ENCODE results near the gene AKAP13.

AKAP13 gene

GRCh38 chr15:85595804-85596536, 215.6 kb downstream of the AKAP13 start:
- no peak for DNase-seq

DNA sequence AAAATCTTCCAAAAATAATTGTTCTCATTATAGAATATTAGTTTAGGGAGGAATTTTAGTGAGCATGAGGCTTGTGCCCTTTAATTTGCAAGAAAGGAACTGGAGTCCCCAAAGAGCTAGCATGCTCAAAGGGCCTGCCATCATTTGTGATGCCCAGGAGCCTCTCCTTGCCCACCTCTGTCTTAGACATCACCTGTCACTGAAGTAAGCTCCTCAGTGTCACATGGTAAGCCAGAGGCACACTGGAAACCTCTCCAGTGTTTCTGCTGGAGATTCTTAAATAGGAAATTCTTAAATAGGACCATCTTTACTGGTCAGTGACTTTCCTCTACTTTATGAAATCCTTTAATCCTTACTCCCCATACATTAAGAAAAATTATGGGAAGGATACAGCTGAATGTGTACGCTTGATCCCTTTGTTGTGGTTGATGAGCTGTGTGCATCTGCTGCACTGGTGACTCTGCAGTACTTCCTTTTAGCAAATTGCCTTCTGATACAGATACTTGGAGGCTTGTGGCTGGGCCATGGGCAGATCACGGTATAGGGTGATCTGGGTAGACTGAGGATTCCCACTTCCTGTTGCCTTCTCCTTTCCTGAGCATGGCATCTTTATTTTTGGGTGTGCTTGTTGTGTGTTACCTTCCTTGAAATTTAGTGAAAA, 216.9 kb downstream of the AKAP13 start:
- no peak for DNase-seq

GRCh38 chr15:85598219-85598618, 217.8 kb downstream of the AKAP13 start:
- DNase-seq: no peak

DNA sequence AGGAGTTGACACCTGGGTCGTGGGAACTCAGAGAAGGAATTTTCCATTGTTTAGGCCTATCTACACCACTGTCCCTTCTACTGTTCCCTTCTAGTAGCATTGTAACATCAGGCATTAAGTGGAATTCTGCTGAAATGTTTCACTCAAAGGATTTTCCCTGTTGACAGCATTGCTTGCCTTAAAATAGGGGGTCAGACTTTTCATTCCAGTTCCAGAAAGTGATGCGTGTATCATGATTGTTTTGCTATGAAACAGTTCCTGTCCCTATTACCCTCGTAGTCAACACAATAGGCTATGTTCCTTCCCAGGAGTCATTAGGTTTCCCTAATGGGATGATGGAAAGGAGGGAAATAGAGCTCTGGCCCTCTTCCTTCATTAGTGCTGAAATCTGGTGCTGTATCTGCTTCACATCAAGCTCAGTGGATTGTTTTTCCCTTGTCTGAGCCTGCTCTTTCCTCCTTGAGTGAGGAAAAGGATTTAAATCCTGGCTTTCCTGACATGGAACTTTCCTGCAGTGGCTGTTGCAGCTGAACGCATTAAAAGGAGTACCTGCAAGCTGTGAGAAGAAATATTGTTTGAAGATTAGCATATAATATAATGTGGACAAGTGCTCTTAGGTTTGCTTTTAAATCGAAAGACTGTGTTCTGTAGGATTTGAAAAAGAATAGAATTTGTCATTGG, 218.5 kb downstream of the AKAP13 start:
- DNase-seq: no peak

DNA sequence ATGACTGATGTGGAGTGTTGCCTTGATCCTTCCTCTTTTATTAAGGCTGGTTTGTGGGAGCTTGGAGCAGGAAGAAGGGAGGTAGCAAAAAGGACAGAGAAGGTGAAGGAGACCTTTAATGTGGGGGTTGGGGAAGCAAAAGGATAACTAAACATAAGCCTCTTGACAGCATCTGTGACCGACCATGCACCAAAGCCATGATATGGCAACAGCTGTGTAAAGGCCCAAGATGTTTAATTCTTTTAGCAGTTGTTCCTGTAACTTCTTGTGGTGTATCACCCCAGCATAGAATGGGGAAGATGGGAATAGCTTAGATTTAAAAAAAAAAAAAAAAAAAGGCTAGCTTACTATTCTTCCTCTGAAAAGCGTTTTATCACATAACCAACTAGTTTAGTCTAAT, 219.6 kb downstream of the AKAP13 start:
- no peak for DNase-seq

- DNase-seq: no peak
These were observed 222.8 kb downstream of the AKAP13 start for GRCh38 chr15:85603160-85603559.

- DNase-seq: no peak
These were observed 223.3 kb downstream of the AKAP13 start for GRCh38 chr15:85603703-85604102.

GRCh38 chr15:85604194-85604593, 223.8 kb downstream of the AKAP13 start:
- no peak for DNase-seq

DNA sequence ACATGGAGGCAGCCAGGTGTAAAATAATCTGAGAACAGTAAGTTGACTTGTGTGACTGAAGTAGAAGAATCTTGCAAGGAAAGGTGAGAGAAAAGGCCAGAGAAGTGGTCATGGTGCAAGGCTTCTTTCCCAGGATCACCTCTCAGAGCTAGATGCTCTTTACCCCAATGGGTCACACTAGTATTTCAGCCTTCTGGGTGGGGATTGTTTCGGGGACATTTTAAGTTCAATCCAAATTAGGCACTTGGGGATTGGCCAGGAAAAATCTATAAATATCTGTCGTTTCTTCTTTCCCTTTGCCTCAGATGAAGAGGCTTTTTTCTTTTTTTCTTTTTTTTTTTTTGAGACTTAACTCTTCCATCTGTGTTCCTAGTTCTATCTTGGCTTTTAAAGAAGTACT, 226.3 kb downstream of the AKAP13 start:
- DNase-seq: no peak

DNA sequence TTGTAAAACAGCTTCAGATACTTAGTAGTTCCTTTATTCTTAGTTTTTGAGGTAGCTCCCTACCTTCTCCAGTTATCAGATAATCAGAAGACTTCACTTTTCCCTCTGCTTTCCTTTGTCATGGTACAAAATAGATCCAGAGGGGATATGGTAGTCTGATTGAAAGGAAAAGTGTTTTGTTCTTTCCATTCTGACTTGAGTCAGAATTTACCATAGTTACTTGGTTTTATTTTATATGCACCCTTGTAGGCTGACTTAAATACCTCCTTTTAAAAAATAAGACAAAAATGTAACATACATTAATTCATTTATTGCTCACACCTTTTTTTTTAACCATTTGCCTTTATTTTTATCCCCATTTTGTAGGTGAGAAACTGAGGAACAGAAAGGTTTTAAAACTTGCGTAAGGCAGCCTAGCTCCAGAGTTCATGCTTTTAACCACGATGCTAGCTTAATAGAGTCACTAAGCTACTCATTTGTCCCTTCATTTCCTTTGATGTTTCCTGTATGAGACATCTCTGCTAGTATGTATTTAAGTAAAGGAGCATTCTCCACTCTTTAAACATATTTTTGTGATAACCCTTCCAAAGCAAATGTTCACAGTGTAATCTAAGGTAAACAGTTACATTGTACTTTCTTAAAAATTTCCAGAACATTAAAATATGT, 226.9 kb downstream of the AKAP13 start:
- DNase-seq: no peak

DNA sequence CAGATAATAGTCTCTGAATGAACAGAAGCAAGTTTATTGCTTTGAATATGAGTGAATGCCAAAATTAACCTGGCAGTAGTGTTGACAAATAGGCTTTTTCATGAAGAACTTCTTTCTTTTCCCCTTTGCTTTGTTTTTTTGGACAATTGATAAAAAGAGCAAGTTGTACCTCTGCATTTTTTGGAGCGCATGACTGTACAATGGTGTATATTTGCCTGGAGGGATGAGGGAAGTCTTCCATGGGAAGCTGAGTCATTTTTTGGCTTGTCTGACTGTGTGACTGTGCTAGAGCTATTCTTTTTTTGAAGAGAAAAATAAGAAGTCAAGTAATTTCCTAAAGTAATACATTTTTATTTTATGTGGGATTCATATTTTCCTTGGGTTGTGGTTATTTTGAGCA, 227.4 kb downstream of the AKAP13 start:
- DNase-seq: peak in 1 of 51 donors; percentile 8

DNA sequence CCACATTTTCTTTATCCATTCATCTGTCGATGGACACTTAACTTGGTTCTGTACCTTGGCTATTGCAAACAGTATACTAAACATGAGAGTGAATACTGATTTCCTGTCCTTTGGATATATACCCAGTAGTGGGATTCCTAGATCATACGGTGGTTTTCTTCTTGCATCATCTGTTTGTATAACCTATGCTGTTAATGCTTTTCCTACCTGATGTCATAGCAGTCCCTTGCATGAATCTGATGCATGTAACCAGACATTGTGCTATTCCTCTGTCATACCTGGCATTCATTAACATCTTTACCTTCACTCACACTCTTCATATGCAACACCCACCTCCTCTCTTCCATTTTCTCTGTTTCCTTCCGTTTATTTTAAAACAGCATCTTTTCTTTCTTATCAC, 229.1 kb downstream of the AKAP13 start:
- DNase-seq: no peak

DNA sequence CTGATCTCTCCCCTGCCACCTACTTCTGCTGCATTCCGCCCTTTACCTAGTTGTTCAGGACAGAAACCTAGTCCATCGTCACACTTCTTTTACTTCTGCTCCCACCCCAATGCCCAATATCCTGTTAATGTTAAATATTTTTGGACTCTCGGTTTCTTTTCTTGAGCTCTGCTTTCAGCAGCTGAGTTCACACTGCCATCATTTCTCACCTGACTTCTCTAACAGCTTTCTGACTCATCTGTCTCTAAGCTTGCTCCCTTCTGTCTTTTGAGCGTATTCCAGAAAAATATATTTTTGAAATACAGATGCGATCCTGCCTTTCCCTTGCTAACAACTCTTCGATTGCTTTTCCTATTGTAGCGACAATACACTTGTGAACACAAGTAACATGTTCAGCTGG, 231.0 kb downstream of the AKAP13 start:
- DNase-seq: no peak

DNA sequence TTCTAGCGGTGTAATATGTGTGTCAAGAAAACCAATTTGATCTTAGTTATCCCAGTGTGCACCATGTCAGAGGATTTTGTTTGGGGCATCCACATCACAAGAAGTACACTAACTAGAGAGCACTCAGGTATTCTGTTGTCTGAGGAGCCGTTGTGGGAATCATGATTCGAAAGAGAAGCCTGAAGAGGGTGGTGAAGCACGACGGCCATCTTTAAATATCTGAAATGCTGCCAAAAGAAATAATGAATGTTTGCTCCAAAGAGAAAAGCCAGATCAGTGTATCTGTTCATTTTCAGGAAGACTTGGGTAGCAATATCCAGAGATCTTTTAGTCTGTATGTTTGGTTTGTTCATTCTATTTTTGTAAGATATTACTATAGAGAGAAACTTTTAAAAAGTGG, 233.7 kb downstream of the AKAP13 start:
- DNase-seq: no peak

GRCh38 chr15:85615930-85616329, 235.5 kb downstream of the AKAP13 start:
- peak in 1 of 51 donors; percentile 10 for DNase-seq

DNA sequence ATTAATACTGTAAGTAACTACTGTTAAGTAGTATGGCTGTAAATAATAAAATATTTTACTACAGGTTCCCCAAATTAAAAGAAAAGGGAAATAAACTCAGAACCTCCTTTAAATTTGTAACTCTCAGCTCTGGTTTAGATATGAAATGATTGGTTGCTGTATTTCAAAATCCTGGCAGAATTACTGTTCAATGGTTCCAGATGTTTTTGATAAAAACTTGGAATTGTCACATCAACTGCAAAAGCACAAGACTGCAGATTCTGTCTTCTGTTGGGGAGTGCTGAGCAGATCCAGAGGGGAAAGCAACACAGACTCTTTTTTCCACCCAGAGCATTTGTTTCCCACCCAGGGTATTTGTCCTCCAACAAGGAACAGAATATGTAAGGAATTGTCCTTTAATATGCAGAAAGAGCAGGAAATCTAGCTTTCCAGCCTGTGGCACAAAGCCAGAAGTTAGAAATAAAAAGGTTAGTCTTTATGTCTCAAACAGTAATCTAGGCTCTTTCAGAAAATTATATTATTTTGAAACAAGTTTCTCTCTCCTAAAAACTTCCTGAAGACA, 236.2 kb downstream of the AKAP13 start:
- DNase-seq: no peak

DNA sequence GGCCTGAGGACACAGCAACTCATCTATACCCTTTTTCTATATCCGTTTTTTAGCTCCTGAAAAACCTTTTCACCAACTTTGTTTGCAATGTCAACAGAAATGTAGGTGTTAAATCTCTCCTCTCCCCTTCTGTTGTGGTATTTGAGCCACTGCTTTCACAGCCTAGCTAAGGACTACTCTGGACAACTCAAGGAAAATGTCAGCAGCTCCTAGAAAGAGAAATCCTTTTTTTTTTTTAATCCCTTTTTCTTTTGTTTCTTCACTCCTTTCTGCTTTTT, 237.8 kb downstream of the AKAP13 start:
- DNase-seq: no peak

GRCh38 chr15:85618956-85619491, 238.6 kb downstream of the AKAP13 start:
- peak in 35 of 51 donors; percentile 3 to 73 (median 27) for DNase-seq

DNA sequence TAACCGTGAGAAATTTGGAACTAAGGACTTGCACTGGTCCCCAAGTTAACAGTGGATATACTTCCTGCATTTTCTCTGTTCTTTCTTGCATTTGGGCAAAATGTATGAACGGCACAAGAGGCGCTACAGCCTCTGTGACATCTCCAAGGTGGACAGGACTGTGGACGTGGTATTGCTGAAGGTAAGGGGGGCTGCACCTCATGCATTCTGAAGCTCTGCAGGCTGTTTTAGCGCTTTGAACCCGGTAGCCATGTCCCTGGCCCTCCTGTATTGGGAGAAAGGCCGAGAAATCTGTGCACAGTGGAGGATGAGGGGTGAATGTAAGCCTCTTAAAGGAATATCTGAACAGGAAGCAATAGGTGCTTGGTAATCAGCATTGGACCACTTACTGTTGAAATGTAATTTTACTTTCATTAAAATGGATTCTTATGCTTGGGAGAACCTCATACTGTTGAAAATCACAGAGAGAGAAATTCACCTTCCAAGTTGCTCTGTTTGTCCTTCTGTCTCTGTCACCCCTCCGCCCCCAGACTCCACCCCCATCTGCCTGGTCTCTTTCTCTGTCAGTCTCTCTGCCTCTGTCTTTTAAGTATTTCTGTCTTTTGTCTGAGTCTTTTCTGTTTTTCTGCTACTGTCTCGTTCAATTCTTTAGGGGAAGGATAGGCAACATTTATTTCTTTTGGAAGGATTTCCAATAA, 239.7 kb downstream of the AKAP13 start:
- DNase-seq: peak in 1 of 51 donors; percentile 51

DNA sequence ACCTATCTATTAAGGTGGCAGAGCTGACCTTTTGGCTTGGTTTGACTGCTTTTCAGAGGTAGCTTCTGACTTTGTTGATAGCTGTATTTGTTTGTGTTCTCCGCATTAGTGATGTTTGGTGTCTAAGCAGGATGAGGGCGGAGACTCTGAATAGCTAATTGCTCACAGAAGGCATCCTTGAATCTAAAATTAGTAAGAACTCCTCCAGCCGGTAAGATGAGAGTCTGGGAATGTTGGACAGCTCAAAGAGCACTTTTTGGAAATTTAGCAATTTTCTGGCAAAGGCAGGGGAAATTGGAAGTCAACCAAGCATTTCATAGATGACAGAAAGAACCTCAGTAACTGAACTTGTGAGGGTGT, 240.3 kb downstream of the AKAP13 start:
- DNase-seq: peak in 1 of 51 donors; percentile 25

DNA sequence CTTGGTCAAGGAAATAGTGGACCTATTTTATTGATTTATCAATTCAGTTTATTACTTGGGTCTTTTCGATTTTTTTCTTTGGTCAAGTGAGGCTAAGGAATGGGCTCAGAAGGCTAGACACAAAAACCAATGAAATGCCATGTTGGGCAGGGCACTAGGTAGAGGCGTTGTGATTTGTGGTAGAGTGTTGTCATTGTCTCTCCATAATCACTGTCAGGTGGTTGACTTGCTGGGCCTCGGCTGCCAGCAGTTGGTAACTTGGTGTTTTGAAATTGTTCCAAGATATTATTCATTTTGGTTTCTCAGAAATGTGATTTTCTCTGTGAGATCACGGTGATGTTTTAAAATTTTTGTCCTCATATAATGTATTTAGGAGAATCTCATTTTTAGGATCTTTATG, 240.7 kb downstream of the AKAP13 start:
- no peak for DNase-seq
